K562 (cell line): ENCODE data around the gene P2RY13. TPM values are rescaled to one million over a fixed set of nuclear protein-coding genes. Genes with fewer than 3 reads are reported as not detected.

Experiments used
- polyA plus RNA-seq, 8 experiments: library from polyadenylated mRNA; depleted of rRNA in 4 of 8; stranded (reverse) in 5 of 8; unstranded in 3 of 8; fragments of >200 nt; fragmentation: Nextera tagmentation in 2 of 8; fragmentation: Illumina TruSeq in 1 of 8; extraction: Ambion mirVana in 2 of 8; extraction: Trizol in 1 of 8; gene quantifications; 2 replicates each; pipeline versions ENCODE4 v1.2.1 to v1.2.3, GENCODE V29; 2011 to 2014; ENCODE audit warnings: inconsistent platforms in 1 of 8, missing spikeins in 1 of 8
- total RNA-seq, 7 experiments: library from RNA; depleted of rRNA in 6 of 7; stranded (reverse); fragments of >200 nt in 6 of 7; fragmentation: Illumina TruSeq in 2 of 7; extraction: Trizol in 2 of 7; gene quantifications; 2 replicates each; pipeline versions ENCODE4 v1.2.1 to v1.2.3, GENCODE V29; 2011 to 2021; ENCODE audit warnings: low replicate concordance in 1 of 7

Gene P2RY13
- total and polyA plus RNA-seq, 9 of the 15 experiments (the other 6 are each of a cell fraction or from before 2014, with no cell fraction given), result not detected

Other genes with a start within 250 kb of the P2RY13 start
- not detected in 2 replicates for gene MED12L, start 243.9 kb downstream of the P2RY13 start, total RNA-seq (2014; rRNA removed)
- gene MED12L, start 243.9 kb downstream of the P2RY13 start, total RNA-seq (2014; rRNA removed; fragmentation: Illumina TruSeq; extraction: Trizol), result not detected in 2 replicates
- gene MED12L, start 243.9 kb downstream of the P2RY13 start, total RNA-seq (2015; rRNA removed; fragmentation: Illumina TruSeq; extraction: Trizol), result not detected in 2 replicates
- not detected in 2 replicates for gene MED12L, start 243.9 kb downstream of the P2RY13 start, total RNA-seq (2021)
- not detected in 2 replicates for gene MED12L, start 243.9 kb downstream of the P2RY13 start, polyA plus RNA-seq (2011; rRNA removed)
- gene MED12L, start 243.9 kb downstream of the P2RY13 start, polyA plus RNA-seq (2014; fragmentation: Illumina TruSeq; extraction: Trizol), result not detected in 2 replicates
- not detected for gene MED12L, start 243.9 kb downstream of the P2RY13 start, polyA plus RNA-seq (2014; fragmentation: Nextera tagmentation; extraction: Ambion mirVana)
- gene MED12L, start 243.9 kb downstream of the P2RY13 start, polyA plus RNA-seq (2014; rRNA removed), result not detected in 2 replicates
- not detected in 2 replicates for gene GPR171, start 126.3 kb downstream of the P2RY13 start, total RNA-seq (2014; rRNA removed)
- not detected in 2 replicates for gene GPR171, start 126.3 kb downstream of the P2RY13 start, total RNA-seq (2014; rRNA removed; fragmentation: Illumina TruSeq; extraction: Trizol)
- gene GPR171, start 126.3 kb downstream of the P2RY13 start, total RNA-seq (2015; rRNA removed; fragmentation: Illumina TruSeq; extraction: Trizol), result not detected in 2 replicates
- 0.11 TPM in 1 of 2 replicates, not detected in the other for gene GPR171, start 126.3 kb downstream of the P2RY13 start, total RNA-seq (2021)
- not detected in 2 replicates for gene GPR171, start 126.3 kb downstream of the P2RY13 start, polyA plus RNA-seq (2011; rRNA removed)
- gene GPR171, start 126.3 kb downstream of the P2RY13 start, polyA plus RNA-seq (2014; fragmentation: Illumina TruSeq; extraction: Trizol), result not detected in 2 replicates
- not detected for gene GPR171, start 126.3 kb downstream of the P2RY13 start, polyA plus RNA-seq (2014; fragmentation: Nextera tagmentation; extraction: Ambion mirVana)
- gene GPR171, start 126.3 kb downstream of the P2RY13 start, polyA plus RNA-seq (2014; rRNA removed), result not detected in 2 replicates
- not detected in 2 replicates for gene P2RY14, start 51.0 kb downstream of the P2RY13 start, total RNA-seq (2014; rRNA removed)
- not detected in 2 replicates for gene P2RY14, start 51.0 kb downstream of the P2RY13 start, total RNA-seq (2014; rRNA removed; fragmentation: Illumina TruSeq; extraction: Trizol)
- not detected in 2 replicates for gene P2RY14, start 51.0 kb downstream of the P2RY13 start, total RNA-seq (2015; rRNA removed; fragmentation: Illumina TruSeq; extraction: Trizol)
- gene P2RY14, start 51.0 kb downstream of the P2RY13 start, total RNA-seq (2021), result not detected in 2 replicates
- not detected in 2 replicates for gene P2RY14, start 51.0 kb downstream of the P2RY13 start, polyA plus RNA-seq (2011; rRNA removed)
- gene P2RY14, start 51.0 kb downstream of the P2RY13 start, polyA plus RNA-seq (2014; fragmentation: Illumina TruSeq; extraction: Trizol), result not detected in 2 replicates
- gene P2RY14, start 51.0 kb downstream of the P2RY13 start, polyA plus RNA-seq (2014; fragmentation: Nextera tagmentation; extraction: Ambion mirVana), result not detected
- gene P2RY14, start 51.0 kb downstream of the P2RY13 start, polyA plus RNA-seq (2014; rRNA removed), result not detected in 2 replicates
- gene GPR87, start 12.7 kb downstream of the P2RY13 start, total RNA-seq (2014; rRNA removed), result not detected in 2 replicates
- gene GPR87, start 12.7 kb downstream of the P2RY13 start, total RNA-seq (2014; rRNA removed; fragmentation: Illumina TruSeq; extraction: Trizol), result not detected in 2 replicates
- gene GPR87, start 12.7 kb downstream of the P2RY13 start, total RNA-seq (2015; rRNA removed; fragmentation: Illumina TruSeq; extraction: Trizol), result not detected in 2 replicates
- not detected in 2 replicates for gene GPR87, start 12.7 kb downstream of the P2RY13 start, total RNA-seq (2021)
- gene GPR87, start 12.7 kb downstream of the P2RY13 start, polyA plus RNA-seq (2011; rRNA removed), result not detected in 2 replicates
- gene GPR87, start 12.7 kb downstream of the P2RY13 start, polyA plus RNA-seq (2014; fragmentation: Illumina TruSeq; extraction: Trizol), result not detected in 2 replicates
- gene GPR87, start 12.7 kb downstream of the P2RY13 start, polyA plus RNA-seq (2014; fragmentation: Nextera tagmentation; extraction: Ambion mirVana), result not detected
- not detected in 2 replicates for gene GPR87, start 12.7 kb downstream of the P2RY13 start, polyA plus RNA-seq (2014; rRNA removed)
- gene P2RY12, start 55.2 kb upstream of the P2RY13 start, total RNA-seq (2014; rRNA removed), result not detected in 2 replicates
- gene P2RY12, start 55.2 kb upstream of the P2RY13 start, total RNA-seq (2014; rRNA removed; fragmentation: Illumina TruSeq; extraction: Trizol), result not detected in 2 replicates
- gene P2RY12, start 55.2 kb upstream of the P2RY13 start, total RNA-seq (2015; rRNA removed; fragmentation: Illumina TruSeq; extraction: Trizol), result not detected in 2 replicates
- not detected in 2 replicates for gene P2RY12, start 55.2 kb upstream of the P2RY13 start, total RNA-seq (2021)
- gene P2RY12, start 55.2 kb upstream of the P2RY13 start, polyA plus RNA-seq (2011; rRNA removed), result not detected in 2 replicates
- gene P2RY12, start 55.2 kb upstream of the P2RY13 start, polyA plus RNA-seq (2014; fragmentation: Illumina TruSeq; extraction: Trizol), result not detected in 2 replicates
- not detected for gene P2RY12, start 55.2 kb upstream of the P2RY13 start, polyA plus RNA-seq (2014; fragmentation: Nextera tagmentation; extraction: Ambion mirVana)
- not detected in 2 replicates for gene P2RY12, start 55.2 kb upstream of the P2RY13 start, polyA plus RNA-seq (2014; rRNA removed)
- gene IGSF10, start 131.5 kb upstream of the P2RY13 start, total RNA-seq (2014; rRNA removed), result 0.27 and 0.37 TPM in 2 replicates
- gene IGSF10, start 131.5 kb upstream of the P2RY13 start, total RNA-seq (2014; rRNA removed; fragmentation: Illumina TruSeq; extraction: Trizol), result 0.40 and 0.73 TPM in 2 replicates
- 0.36 and 0.41 TPM in 2 replicates for gene IGSF10, start 131.5 kb upstream of the P2RY13 start, total RNA-seq (2015; rRNA removed; fragmentation: Illumina TruSeq; extraction: Trizol)
- 0.33 and 0.63 TPM in 2 replicates for gene IGSF10, start 131.5 kb upstream of the P2RY13 start, total RNA-seq (2021)
- gene IGSF10, start 131.5 kb upstream of the P2RY13 start, polyA plus RNA-seq (2011; rRNA removed), result 1.2 and 2.1 TPM in 2 replicates
- 0.47 and 0.62 TPM in 2 replicates for gene IGSF10, start 131.5 kb upstream of the P2RY13 start, polyA plus RNA-seq (2014; fragmentation: Illumina TruSeq; extraction: Trizol)
- under 1 TPM; 0.11 to 0.42 TPM for gene IGSF10, start 131.5 kb upstream of the P2RY13 start, polyA plus RNA-seq (2014; fragmentation: Nextera tagmentation; extraction: Ambion mirVana)
- gene IGSF10, start 131.5 kb upstream of the P2RY13 start, polyA plus RNA-seq (2014; rRNA removed), result 0.34 and 0.73 TPM in 2 replicates